HepG2 (cell line): ENCODE results near the gene GFY. TPM values are rescaled to one million over a fixed set of nuclear protein-coding genes. Genes with fewer than 3 reads are reported as not detected.

ENCODE experiments used
- ATAC-seq: fragments of 200-7000 bp; cut with Tn5 transposase; 3 replicates; pipeline ENCODE4 v1.9.1; 2020; ENCODE audit warnings: mild to moderate bottlenecking, moderate library complexity
- BruUV-seq: library from RNA; stranded (reverse); fragments of 400-500 nt; replicated peaks from 2 replicates; lab custom pipeline; 2021; lab: Mats Ljungman, UMichigan
- CTCF ChIA-PET: fragments of 300-600 bp; formaldehyde crosslinking; extraction: SDS; loops from one replicate; lab custom pipeline; 2021; ENCODE audit warnings: low total read pairs, inconsistent platforms, low intra/inter-chr PET ratio; lab: Yijun Ruan, JAX
- POLR2A ChIA-PET: fragments of 350-600 bp; sonication (Branson Sonifier 250); formaldehyde crosslinking; loops from one replicate; lab custom pipeline; 2020; ENCODE audit warnings: antibody characterized with exemption, inconsistent platforms; lab: Yijun Ruan, JAX
- DNase-seq: peaks from one replicate; pipeline ENCODE4 v3.0.0-alpha.2; 2015; ENCODE audit warnings: low spot score
- FAIRE-seq: peaks from 3 replicates; lab custom pipeline; 2011; peaks lifted over from hg19 to GRCh38; lab: Jason Lieb, UNC
- H2AFZ ChIP-seq: one replicate; pipeline ENCODE4 v1.6.1; 2011; ENCODE audit warnings: low read length, inconsistent platforms
- H3K27ac ChIP-seq: fragments of 300-600 bp; 3 replicates; pipeline ENCODE4 v1.8.0; 2011; ENCODE audit warnings: mixed run types, mild to moderate bottlenecking, mixed read lengths, low read length, inconsistent platforms; ENCODE audit not compliant: insufficient read depth; ENCODE audit errors: extremely low read length
- H3K27me3 ChIP-seq, 2 experiments: fragments of 200-600 bp in 1 of 2; 2 replicates in 1 of 2; 3 replicates in 1 of 2; pipeline versions ENCODE4 v1.6.0 to v1.8.0; 2011; ENCODE audit warnings: low read length in 2 of 2, mild to moderate bottlenecking in 2 of 2, moderate library complexity in 2 of 2, inconsistent platforms in 1 of 2; ENCODE audit not compliant: insufficient read depth in 2 of 2, control insufficient read depth in 1 of 2
- H3K36me3 ChIP-seq, 2 experiments: fragments of 200-600 bp in 1 of 2; replicated peaks in 1 of 2; 2 replicates in 1 of 2; 3 replicates in 1 of 2; pipeline versions ENCODE4 v1.5.1 to v1.8.0; 2011; ENCODE audit warnings: low read length in 2 of 2, inconsistent platforms in 1 of 2; ENCODE audit not compliant: insufficient read depth in 2 of 2, control insufficient read depth in 1 of 2
- H3K4me1 ChIP-seq: 2 replicates; pipeline ENCODE4 v1.5.1; 2012; ENCODE audit warnings: low read length, inconsistent platforms; ENCODE audit not compliant: insufficient read depth
- H3K4me2 ChIP-seq: 2 replicates; pipeline ENCODE4 v1.6.0; 2011; ENCODE audit warnings: low read depth, low read length, inconsistent platforms
- H3K4me3 ChIP-seq, 3 experiments: fragments of 200-600 bp in 1 of 3; sonication (generic), shearing (Covaris generic) in 1 of 3; replicated peaks in 1 of 3; 2 replicates each; pipeline ENCODE4 v1.5.1; 2011 to 2016; ENCODE audit warnings: low read length in 3 of 3, inconsistent platforms in 2 of 3, low read depth in 2 of 3, mild to moderate bottlenecking in 2 of 3, control low read depth in 1 of 3, mixed read lengths in 1 of 3; ENCODE audit not compliant: insufficient read depth in 1 of 3
- H3K79me2 ChIP-seq: one replicate; pipeline ENCODE4 v1.6.1; 2011; ENCODE audit warnings: low read length, inconsistent platforms; ENCODE audit not compliant: insufficient read depth
- H3K9ac ChIP-seq: 2 replicates; pipeline ENCODE4 v1.6.0; 2011; ENCODE audit warnings: mild to moderate bottlenecking, low read depth, low read length, inconsistent platforms; ENCODE audit not compliant: insufficient read depth
- H3K9me3 ChIP-seq: 2 replicates; pipeline ENCODE4 v1.5.1; 2012; ENCODE audit warnings: mild to moderate bottlenecking, low read length
- H4K20me1 ChIP-seq: 2 replicates; pipeline ENCODE4 v1.6.0; 2011; ENCODE audit warnings: inconsistent platforms, mild to moderate bottlenecking, low read length, moderate library complexity; ENCODE audit not compliant: insufficient read depth
- CAMTA2 ChIP-seq: sonication (generic); formaldehyde crosslinking; IDR thresholded peaks from 2 replicates; pipeline ENCODE4 v1.4.0; 2020; ENCODE audit warnings: mild to moderate bottlenecking, missing genetic modification reagents, borderline replicate concordance
- EEA1 ChIP-seq: sonication (generic); formaldehyde crosslinking; IDR thresholded peaks from 2 replicates; pipeline ENCODE4 v1.5.1; 2020; ENCODE audit warnings: mild to moderate bottlenecking, missing genetic modification reagents, borderline replicate concordance
- HNRNPL ChIP-seq: fragments of 200-400 bp; formaldehyde crosslinking; IDR thresholded peaks from 2 replicates; pipeline ENCODE4 v1.6.1; 2017; ENCODE audit warnings: mild to moderate bottlenecking, low read depth, low read length
- MLLT10 ChIP-seq: sonication (generic); formaldehyde crosslinking; IDR thresholded peaks from 2 replicates; pipeline ENCODE4 v1.4.0; 2020; ENCODE audit warnings: missing genetic modification reagents
- TBL1XR1 ChIP-seq: fragments of 150-350 bp; IDR thresholded peaks from 2 replicates; pipeline ENCODE4 v1.6.1; 2014; ENCODE audit warnings: borderline replicate concordance, low read length; ENCODE audit not compliant: partially characterized antibody
- U2AF2 ChIP-seq: fragments of 200-400 bp; formaldehyde crosslinking; IDR thresholded peaks from 2 replicates; pipeline ENCODE4 v1.6.1; 2017; ENCODE audit warnings: low read depth, mild to moderate bottlenecking, low read length
- ZNF10 ChIP-seq: sonication (generic); formaldehyde crosslinking; IDR thresholded peaks from 2 replicates; pipeline ENCODE4 v1.4.0; 2020; ENCODE audit warnings: mild to moderate bottlenecking, low read depth, missing genetic modification reagents, borderline replicate concordance
- ZNF552 ChIP-seq: sonication (generic); formaldehyde crosslinking; IDR thresholded peaks from 2 replicates; pipeline ENCODE4 v1.9.0; 2022; ENCODE audit warnings: missing genetic modification reagents, mild to moderate bottlenecking, borderline replicate concordance
- ZNF598 ChIP-seq: sonication (generic); formaldehyde crosslinking; IDR thresholded peaks from 2 replicates; pipeline ENCODE4 v1.5.1; 2020; ENCODE audit warnings: mild to moderate bottlenecking, missing genetic modification reagents, borderline replicate concordance
- ZNF619 ChIP-seq: sonication (generic); formaldehyde crosslinking; IDR thresholded peaks from 2 replicates; pipeline ENCODE4 v1.4.0; 2020; ENCODE audit warnings: mild to moderate bottlenecking, missing genetic modification reagents
- WGBS: methylation state at CpG from one replicate; pipeline ENCODE4 v1.1.6; 2017; ENCODE audit warnings: low lambda C conversion rate; 5-methylcytosine and 5-hydroxymethylcytosine counted together
- in situ Hi-C: cut with HindIII; loops from 2 replicates; pipeline ENCODE4 v1.10.0; 2017; ENCODE audit warnings: low pct_unique_long_range_greater_than_20kb; ENCODE audit not compliant: extremely low pct_ligation_motif_present
- intact Hi-C: fragments of 100-400 bp; cut with micrococcal nuclease; formaldehyde crosslinking; loops from one replicate; pipeline ENCODE4 v1.10.0; 2022; ENCODE audit not compliant: unreplicated experiment
- polyA plus RNA-seq, 8 experiments: library from polyadenylated mRNA; depleted of rRNA in 3 of 8; stranded (reverse) in 7 of 8; unstranded in 1 of 8; fragments of >200 nt; fragmentation: Illumina TruSeq in 4 of 8; extraction: Trizol in 4 of 8; gene quantifications; 2 replicates each; pipeline versions ENCODE4 v1.2.1 to v1.2.3, GENCODE V29; 2011 to 2016; ENCODE audit warnings: low read depth in 4 of 8, missing spikeins in 1 of 8, mixed read lengths in 1 of 8; ENCODE audit not compliant: insufficient read depth in 1 of 8
- total RNA-seq, 5 experiments: library from RNA; depleted of rRNA; stranded (reverse); fragments of >200 nt; fragmentation: Illumina TruSeq; extraction: Trizol; gene quantifications; 2 replicates each; pipeline ENCODE4 v1.2.3, GENCODE V29; 2016; ENCODE audit warnings: low read depth in 1 of 5
- TF ChIP-seq, protein P1 (sequence below): sonication (generic); formaldehyde crosslinking; IDR thresholded peaks from 2 replicates; pipeline ENCODE4 v1.8.0; 2022; ENCODE audit warnings: mild to moderate bottlenecking, missing genetic modification reagents, borderline replicate concordance
- TF ChIP-seq, protein P2 (sequence below): sonication (generic); formaldehyde crosslinking; IDR thresholded peaks from 2 replicates; pipeline ENCODE4 v1.4.0; 2020; ENCODE audit warnings: missing genetic modification reagents, borderline replicate concordance

GFY gene
- total and polyA plus RNA-seq, 2 of the 13 experiments (the other 11 are each of a cell fraction or from before 2014, with no cell fraction given), result not detected

DNA sequence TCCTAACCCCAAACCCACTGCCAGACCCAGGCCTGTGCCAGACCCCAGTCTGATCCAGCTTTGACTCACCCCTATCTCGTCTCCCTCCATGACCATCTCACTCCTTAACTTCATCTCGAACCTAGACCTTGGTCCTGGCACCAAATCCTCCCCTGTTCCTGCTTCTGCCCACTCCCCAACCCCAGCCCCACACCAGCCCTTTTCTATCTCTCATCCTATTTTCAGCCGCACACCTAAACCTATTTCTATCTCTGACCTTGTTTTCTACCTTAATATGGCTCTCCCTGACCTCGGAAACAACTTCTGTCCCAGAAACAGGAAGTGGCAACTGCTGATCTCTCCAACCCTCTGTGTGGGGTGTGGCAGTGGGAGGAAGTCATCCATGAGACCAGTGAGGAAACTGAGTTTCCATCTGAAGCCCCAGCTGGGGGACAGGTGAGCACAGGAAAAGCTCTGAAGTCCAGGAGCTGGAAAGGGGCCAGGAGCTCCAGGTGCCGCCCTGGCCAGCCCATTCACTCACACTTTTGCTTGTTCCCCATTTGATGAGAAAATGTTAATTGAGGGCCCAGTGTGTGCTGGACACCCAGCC is 15.7 kb upstream of the GFY start:
- no peak overlapping the region for H3K9ac ChIP-seq
- H3K79me2 ChIP-seq, result no peaks in the 10 kb centered on the region
- H3K4me2 ChIP-seq, result no peak overlapping the region
- H3K4me1 ChIP-seq, result no peaks in the 10 kb centered on the region
- H3K4me3 ChIP-seq, result no peak overlapping the region
- no peak overlapping the region for H2AFZ ChIP-seq
- DNase-seq, result no peak
- in situ Hi-C loops (no loop called here), intact Hi-C loops (no loop called here)
- H3K27ac ChIP-seq, result no peak overlapping the region
- no peaks in the 10 kb centered on the region for H4K20me1 ChIP-seq
- no peaks in the 10 kb centered on the region for H3K36me3 ChIP-seq
- POLR2A ChIA-PET, result no interaction called here
- ATAC-seq, result no peak
- H3K27me3 ChIP-seq, result peaks cover 10 to 44% of the 10 kb centered on the region in 2 experiments; a peak in 4 of 5 replicates
- 18% methylated on average over 5 of the region's 5 CpGs for WGBS
- no peak for TF ChIP-seq ZNF598
- no peak for TF ChIP-seq EEA1 (CRISPR knock-in tag)
- no peaks in the 10 kb centered on the region for H3K9me3 ChIP-seq
- FAIRE-seq, result no peak
- CTCF ChIA-PET, result no interaction called here
- no TSS peak for BruUV-seq

DNA sequence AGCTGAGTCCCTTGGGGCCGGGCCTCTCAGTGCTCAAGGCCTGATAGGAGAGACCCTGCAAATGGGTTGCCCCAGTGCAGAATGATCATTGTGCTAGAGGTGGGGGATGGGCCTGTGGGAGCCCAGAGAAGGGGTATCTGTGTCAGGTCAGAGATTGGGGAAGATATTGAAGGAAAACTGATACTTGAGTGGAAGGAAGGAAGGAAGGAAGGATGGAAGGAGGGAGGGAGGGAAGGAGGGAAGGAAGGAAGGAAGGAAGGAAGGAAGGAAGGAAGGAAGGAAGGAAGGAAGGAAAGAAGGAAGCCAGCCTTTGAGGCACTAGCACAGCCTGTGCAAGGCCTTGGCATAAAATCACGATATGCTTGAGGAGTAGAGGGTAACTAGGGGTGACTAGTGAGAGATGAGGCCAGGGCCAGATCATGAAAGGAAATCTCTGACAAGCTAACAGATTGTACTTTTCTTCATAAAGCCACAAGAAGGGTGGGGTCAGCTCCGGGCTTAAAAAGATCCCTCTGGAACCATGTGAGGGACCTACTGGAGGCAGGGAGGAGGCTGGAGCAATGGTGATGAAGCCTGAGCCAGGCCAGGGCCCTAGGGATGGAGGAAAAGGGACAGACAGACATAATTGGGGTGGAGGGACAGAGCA is 13.4 kb upstream of the GFY start:
- no peaks in the 10 kb centered on the region for H4K20me1 ChIP-seq
- H3K4me3 ChIP-seq, result no peak overlapping the region
- ATAC-seq (no peak), DNase-seq (no peak), FAIRE-seq (no peak)
- H3K9me3 ChIP-seq, result no peaks in the 10 kb centered on the region
- H3K27ac ChIP-seq, result no peak overlapping the region
- ChIA-PET CTCF (no interaction called here), POLR2A (no interaction called here)
- intact Hi-C loops, result no loop called here
- 3% methylated on average over 3 of the region's 3 CpGs for WGBS
- no peak overlapping the region for H2AFZ ChIP-seq
- no TSS peak for BruUV-seq
- H3K27me3 ChIP-seq, result peaks cover 11 to 56% of the 10 kb centered on the region in 2 experiments; a peak in 4 of 5 replicates
- in situ Hi-C loops, result no loop called here
- H3K4me1 ChIP-seq, result no peaks in the 10 kb centered on the region
- no peaks in the 10 kb centered on the region for H3K79me2 ChIP-seq
- H3K4me2 ChIP-seq, result no peak overlapping the region
- no peak overlapping the region for H3K9ac ChIP-seq
- no peaks in the 10 kb centered on the region for H3K36me3 ChIP-seq
- TF ChIP-seq TBL1XR1 (no peak), ZNF10 (CRISPR knock-in tag) (no peak), HNRNPL (no peak), U2AF2 (no peak), MLLT10 (CRISPR knock-in tag) (no peak), CAMTA2 (no peak), ZNF619 (CRISPR knock-in tag) (no peak), ZNF552 (CRISPR knock-in tag) (no peak)
- TF ChIP-seq, protein P1, sequence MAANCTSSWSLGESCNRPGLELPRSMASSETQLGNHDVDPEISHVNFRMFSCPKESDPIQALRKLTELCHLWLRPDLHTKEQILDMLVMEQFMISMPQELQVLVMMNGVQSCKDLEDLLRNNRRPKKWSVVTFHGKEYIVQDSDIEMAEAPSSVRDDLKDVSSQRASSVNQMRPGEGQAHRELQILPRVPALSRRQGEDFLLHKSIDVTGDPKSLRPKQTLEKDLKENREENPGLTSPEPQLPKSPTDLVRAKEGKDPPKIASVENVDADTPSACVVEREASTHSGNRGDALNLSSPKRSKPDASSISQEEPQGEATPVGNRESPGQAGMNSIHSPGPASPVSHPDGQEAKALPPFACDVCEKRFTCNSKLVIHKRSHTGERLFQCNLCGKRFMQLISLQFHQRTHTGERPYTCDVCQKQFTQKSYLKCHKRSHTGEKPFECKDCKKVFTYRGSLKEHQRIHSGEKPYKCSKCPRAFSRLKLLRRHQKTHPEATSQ (CRISPR knock-in tag), result no peak
- TF ChIP-seq, protein P2, sequence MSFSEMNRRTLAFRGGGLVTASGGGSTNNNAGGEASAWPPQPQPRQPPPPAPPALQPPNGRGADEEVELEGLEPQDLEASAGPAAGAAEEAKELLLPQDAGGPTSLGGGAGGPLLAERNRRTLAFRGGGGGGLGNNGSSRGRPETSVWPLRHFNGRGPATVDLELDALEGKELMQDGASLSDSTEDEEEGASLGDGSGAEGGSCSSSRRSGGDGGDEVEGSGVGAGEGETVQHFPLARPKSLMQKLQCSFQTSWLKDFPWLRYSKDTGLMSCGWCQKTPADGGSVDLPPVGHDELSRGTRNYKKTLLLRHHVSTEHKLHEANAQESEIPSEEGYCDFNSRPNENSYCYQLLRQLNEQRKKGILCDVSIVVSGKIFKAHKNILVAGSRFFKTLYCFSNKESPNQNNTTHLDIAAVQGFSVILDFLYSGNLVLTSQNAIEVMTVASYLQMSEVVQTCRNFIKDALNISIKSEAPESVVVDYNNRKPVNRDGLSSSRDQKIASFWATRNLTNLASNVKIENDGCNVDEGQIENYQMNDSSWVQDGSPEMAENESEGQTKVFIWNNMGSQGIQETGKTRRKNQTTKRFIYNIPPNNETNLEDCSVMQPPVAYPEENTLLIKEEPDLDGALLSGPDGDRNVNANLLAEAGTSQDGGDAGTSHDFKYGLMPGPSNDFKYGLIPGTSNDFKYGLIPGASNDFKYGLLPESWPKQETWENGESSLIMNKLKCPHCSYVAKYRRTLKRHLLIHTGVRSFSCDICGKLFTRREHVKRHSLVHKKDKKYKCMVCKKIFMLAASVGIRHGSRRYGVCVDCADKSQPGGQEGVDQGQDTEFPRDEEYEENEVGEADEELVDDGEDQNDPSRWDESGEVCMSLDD, result no peak
